Effector CD8-positive, alpha-beta T cell (primary cell): ENCODE measurements around the gene KLK2.

Experiments used
- DNase-seq: peaks from one replicate; lab custom pipeline; 2025; lab: John Stamatoyannopoulos, UW

Gene KLK2

DNA sequence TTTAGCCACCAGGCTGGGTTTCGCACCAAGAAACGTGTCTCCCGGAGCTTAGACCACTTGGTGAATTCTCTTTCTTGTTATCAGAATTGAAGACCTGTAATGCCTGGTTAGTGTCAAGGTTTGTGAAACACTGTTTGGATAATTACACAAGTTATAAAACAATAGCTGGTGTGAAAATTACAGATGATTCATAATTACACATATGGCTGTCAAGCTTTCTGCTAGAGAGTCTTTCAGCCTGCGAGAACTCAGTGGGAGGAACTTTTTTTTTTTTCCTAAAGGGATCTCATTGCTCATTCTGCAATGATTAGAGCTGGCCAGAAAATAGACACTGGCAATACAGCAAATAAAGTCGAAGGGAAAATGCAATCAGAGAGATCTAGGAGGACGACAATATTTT is 51.3 kb downstream of the KLK2 start:
- no peak for DNase-seq

DNA sequence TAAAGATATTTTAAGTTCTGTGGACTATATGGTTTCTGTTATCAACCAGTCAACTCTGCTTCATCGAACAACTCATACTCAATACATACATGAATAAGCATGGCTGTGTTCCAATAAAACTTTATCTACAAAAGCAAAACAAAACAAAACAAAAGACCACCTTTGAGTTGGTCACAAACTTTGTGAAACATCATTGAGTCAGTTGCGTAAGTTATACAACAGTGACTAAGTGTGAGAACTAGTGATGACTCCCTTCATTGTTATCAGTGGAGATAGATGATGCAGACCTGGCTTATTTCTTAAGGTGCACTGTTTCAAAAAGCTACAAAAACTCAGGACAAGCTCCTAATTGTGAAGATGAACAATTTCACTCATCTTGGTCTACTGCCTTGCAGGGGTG is 52.5 kb downstream of the KLK2 start:
- no peak for DNase-seq

DNA sequence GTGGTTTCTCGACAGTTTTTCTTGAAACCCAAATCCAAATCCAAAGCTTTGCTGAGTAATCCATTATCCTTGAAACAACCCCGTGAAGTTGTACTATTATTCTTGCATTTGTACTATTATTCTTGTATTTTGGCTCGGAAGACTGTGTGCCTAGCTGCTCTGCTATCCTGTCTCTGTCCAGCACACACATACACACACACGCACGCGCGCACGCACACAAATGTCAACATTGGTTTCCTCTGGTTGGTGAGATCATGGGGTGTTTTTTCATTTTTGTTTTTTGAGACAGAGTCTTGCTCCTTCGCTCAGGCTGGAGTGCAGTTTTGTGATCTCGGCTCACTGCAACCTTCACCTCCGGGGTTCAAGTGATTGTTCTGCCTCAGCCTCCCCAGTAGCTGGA is 52.9 kb downstream of the KLK2 start:
- no peak for DNase-seq

DNA sequence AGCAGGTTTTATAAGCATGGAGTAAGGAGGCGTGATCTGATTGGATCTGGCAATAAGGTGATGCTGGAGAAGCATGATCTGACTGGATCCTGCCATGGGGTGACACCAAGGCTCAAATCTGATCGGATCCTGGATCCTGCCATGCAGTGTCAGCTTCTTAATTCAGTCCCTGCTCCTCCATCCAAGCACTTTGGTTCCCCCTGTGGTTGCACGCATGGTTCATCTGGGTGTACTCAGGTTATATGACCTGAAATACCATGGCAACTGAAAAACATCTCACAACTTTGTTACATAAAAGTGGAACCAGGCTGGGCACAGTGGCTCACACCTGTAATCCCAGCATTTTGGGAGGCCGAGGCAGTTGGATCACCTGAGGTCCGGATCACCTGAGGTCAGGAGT is 55.6 kb downstream of the KLK2 start:
- DNase-seq = no peak
